Measurements from ENCODE around the gene HOXC9. TPM values are rescaled to one million over a fixed set of nuclear protein-coding genes. Genes with fewer than 3 reads are reported as not detected.

Gene HOXC9
- total RNA-seq, 3 donors from 2014 or later: 3.8 to 16.8 (median 4.6) TPM

DNA sequence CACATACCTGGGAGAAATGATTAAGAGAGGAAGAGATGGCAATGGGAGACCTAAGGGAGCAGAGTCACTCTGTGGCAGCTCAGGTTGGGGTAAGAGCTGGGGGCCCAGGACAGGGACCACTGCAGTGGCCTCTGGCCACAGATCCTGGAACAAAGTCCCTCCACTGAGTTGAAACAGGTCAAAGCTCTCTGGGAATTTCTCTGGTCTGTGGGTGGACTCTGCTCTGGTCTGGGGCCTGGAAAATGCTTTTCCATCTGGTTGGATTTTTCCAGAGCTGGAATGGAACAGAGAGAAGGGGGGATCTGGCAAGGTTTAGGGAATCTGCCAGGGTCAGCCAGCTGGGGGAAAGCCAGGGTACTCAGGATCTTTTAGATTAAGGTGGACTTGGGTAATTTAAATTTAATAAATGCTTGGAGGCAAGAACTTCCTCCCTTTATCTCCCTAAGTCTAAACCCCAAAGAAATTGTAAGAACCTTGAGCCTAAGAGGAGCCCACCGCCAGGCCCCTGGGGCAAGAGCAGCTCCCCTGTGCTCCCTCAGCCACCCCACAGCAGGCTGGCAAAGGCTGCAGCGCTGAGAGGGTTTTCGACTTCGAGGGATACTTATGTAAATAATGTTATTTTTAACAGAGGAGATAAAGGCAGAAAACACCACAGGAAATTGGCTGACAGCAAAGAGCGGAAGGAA, 11.3 kb upstream of the HOXC9 start:
- Histone ChIP-seq H3K36me3 (no peaks in the 10 kb centered on the region), H3K27me3 (peaks cover 8 to 97% of the 10 kb centered on the region in 2 donors), H3K4me1 (peaks cover 0 to 8% of the 10 kb centered on the region in 2 donors), H3K4me3 (peak overlapping the region in 1 of 3 donors; percentile 49), H3K9me3 (no peaks in the 10 kb centered on the region), H3K27ac (no peak overlapping the region)
- no peak for DNase-seq (ENCODE audit: low spot score in 2 of 2)
- intact Hi-C loops (cut with DNase I; ENCODE audit: low total_unique reads): no loop called here
- TF ChIP-seq, protein P1, sequence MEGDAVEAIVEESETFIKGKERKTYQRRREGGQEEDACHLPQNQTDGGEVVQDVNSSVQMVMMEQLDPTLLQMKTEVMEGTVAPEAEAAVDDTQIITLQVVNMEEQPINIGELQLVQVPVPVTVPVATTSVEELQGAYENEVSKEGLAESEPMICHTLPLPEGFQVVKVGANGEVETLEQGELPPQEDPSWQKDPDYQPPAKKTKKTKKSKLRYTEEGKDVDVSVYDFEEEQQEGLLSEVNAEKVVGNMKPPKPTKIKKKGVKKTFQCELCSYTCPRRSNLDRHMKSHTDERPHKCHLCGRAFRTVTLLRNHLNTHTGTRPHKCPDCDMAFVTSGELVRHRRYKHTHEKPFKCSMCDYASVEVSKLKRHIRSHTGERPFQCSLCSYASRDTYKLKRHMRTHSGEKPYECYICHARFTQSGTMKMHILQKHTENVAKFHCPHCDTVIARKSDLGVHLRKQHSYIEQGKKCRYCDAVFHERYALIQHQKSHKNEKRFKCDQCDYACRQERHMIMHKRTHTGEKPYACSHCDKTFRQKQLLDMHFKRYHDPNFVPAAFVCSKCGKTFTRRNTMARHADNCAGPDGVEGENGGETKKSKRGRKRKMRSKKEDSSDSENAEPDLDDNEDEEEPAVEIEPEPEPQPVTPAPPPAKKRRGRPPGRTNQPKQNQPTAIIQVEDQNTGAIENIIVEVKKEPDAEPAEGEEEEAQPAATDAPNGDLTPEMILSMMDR (IDR thresholded peaks at IDR 0.05): no peak
- TF ChIP-seq POLR2A (IDR thresholded peaks at IDR 0.05) (no peak), POLR2AphosphoS5 (IDR thresholded peaks at IDR 0.05) (no peak)

DNA sequence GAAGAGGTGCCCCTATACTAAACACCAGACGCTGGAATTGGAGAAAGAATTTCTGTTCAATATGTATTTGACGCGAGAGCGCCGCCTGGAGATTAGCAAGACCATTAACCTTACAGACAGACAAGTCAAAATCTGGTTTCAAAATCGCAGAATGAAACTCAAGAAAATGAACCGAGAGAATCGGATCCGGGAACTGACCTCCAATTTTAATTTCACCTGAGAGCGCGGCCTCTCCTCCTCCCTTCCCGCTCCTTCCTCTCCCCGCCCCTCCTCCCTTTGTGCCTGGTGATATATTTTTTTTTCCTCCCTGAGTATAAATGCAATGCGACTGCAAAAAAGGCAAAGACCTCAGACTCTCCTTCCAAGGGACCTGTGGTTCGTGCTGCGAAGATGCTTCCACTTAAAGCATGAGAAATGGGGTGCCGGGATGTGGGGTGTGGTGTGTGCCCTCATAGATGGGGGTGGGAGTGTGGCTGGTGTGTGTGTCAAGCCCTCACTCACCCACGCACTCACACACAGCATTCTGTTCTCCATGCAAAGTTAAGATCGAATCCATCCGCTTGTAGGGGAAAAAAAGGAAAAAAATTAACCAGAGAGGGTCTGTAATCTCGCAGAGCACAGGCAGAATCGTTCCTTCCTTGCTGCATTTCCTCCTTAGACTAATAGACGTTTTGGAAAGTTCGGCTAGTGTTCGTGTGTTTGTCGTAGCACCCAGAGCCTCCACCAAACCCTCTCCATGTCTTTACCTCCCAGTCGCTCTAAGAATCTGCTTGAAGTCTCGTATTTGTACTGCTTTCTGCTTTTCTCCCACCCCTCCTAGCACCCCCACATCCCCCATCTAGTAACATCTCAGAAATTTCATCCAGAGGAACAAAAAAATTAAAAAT, 10.5 kb upstream of the HOXC9 start:
- TF ChIP-seq, protein P1 (IDR thresholded peaks at IDR 0.05): peak; percentile 13 to 49 (median 47)
- TF ChIP-seq POLR2AphosphoS5 (IDR thresholded peaks at IDR 0.05): no peak
- no peaks in the 10 kb centered on the region for H3K36me3 ChIP-seq
- no peak for DNase-seq (ENCODE audit: low spot score in 2 of 2)
- peaks cover 5 to 98% of the 10 kb centered on the region in 2 donors for H3K27me3 ChIP-seq
- H3K4me1 ChIP-seq: peaks cover 4 to 14% of the 10 kb centered on the region in 2 donors
- H3K4me3 ChIP-seq: peak overlapping the region; percentile 14 to 49 (median 32)
- intact Hi-C loops (cut with DNase I; ENCODE audit: low total_unique reads): no loop called here
- H3K9me3 ChIP-seq: no peaks in the 10 kb centered on the region
- H3K27ac ChIP-seq: no peak overlapping the region

DNA sequence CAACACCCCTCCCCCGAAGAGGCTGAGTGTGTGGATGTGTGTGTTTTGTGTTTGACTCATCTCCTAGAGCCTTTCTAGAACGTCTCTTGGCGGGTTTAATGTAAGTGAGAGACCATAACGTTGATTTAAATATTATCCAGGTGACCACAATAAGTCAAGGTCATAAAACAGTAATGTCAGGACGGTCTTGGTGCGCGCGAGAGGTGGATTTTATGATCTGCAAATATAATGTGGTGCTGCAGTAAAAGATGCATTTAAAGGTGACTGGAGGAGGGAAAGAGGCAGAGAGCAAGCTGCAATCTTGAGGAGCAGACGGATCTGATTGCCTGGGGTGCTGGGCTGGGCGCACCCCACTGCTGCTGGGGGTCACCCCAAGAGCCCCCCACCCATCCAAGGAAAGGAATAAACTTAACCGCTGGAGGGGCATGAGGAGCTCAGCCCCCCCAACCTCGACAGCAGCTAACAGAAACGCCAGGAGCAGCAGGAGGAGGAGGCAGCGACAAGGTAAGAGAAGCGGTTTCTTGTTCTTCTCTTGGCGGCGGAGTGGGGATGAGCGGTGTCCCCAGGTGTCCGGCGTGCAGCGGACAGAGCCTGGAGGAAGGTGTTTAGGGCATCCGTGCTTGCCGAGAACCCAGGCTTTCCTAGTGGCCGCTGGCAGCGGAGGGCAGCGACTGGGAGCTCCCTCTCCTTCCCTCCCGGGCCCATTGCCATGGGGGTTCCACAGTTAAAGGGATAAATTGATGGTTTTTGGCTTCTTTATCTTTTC, 9.5 kb upstream of the HOXC9 start:
- H3K4me1 ChIP-seq: peaks cover 4 to 13% of the 10 kb centered on the region in 2 donors
- H3K27ac ChIP-seq: no peak overlapping the region
- H3K36me3 ChIP-seq: no peaks in the 10 kb centered on the region
- intact Hi-C loops (cut with DNase I; ENCODE audit: low total_unique reads): no loop called here
- no peaks in the 10 kb centered on the region for H3K9me3 ChIP-seq
- H3K27me3 ChIP-seq: peaks cover 5 to 100% of the 10 kb centered on the region in 2 donors
- H3K4me3 ChIP-seq: peak overlapping the region; percentile 16 to 41 (median 24)
- no peak for TF ChIP-seq POLR2A (IDR thresholded peaks at IDR 0.05)
- no peak for TF ChIP-seq POLR2AphosphoS5 (IDR thresholded peaks at IDR 0.05)
- TF ChIP-seq, protein P1 (IDR thresholded peaks at IDR 0.05): no peak
- no peak for DNase-seq (ENCODE audit: low spot score in 2 of 2)

DNA sequence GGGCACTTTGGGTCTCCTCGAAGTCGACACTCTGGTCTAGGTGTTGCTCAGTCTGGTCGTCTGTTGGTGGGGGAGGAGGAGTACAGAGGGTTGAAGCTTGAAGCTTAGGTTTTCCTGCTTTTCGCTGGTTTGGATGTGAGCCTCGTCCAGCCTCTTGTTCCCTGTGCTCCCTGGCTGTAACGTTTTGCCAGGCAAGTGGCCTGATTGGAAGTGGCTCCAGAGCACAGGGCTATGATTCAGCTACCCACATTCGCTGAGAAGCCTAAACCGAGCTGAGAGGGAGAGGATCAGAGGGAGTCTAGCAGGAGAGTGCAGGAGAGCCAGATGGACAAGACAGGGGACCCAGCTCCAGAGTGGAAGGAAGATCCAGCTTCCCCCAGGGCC, 8.9 kb upstream of the HOXC9 start:
- intact Hi-C loops (cut with DNase I; ENCODE audit: low total_unique reads): no loop called here
- no peak for DNase-seq (ENCODE audit: low spot score in 2 of 2)
- H3K4me1 ChIP-seq: peaks cover 4 to 9% of the 10 kb centered on the region in 2 donors

More for the DNA sequence above, 8.9 kb upstream of the HOXC9 start:
- H3K4me3 ChIP-seq: peak overlapping the region; percentile 16 to 41 (median 24)
- no peaks in the 10 kb centered on the region for H3K9me3 ChIP-seq
- H3K27ac ChIP-seq: peak overlapping the region in 1 of 2 donors; percentile 46
- H3K27me3 ChIP-seq: peaks cover 4 to 100% of the 10 kb centered on the region in 2 donors
- TF ChIP-seq POLR2AphosphoS5 (IDR thresholded peaks at IDR 0.05) (no peak), POLR2A (IDR thresholded peaks at IDR 0.05) (no peak)
- TF ChIP-seq, protein P1 (IDR thresholded peaks at IDR 0.05): no peak
- no peaks in the 10 kb centered on the region for H3K36me3 ChIP-seq

All from breast epithelium (tissue), 4 donors.